Right lobe of liver (tissue), 4 donors: ENCODE data around the gene C16orf92.

Source experiments
- CTCF ChIP-seq, 4 donors: fragments of 200-600 bp in 3 of 4; fragments of 450-650 bp in 1 of 4; IDR thresholded peaks; one replicate each; pipeline versions ENCODE4 v1.5.1 to v1.8.0; 2016 to 2022; ENCODE audit warnings: antibody characterized with exemption in 4 of 4, mild to moderate bottlenecking in 2 of 4
- POLR2A ChIP-seq: fragments of 450-650 bp; IDR thresholded peaks from one replicate; pipeline ENCODE4 v1.6.1; 2017; ENCODE audit warnings: antibody characterized with exemption, mild to moderate bottlenecking
- donor health status: DM: no; HTN: no; CAD: no.
- donor health status: DM: no; HTN: no; CAD: no.
- donor health status: DM: no; HTN: yes; CAD: no.

- no peak for TF ChIP-seq POLR2A
- no peak for TF ChIP-seq CTCF (IDR thresholded peaks at IDR 0.05)
These were observed 44.0 kb downstream of the C16orf92 start for GRCh38 chr16:30066761-30067583.
